ENCODE results near the gene MCEE.
"Not testable (repeated sequence)": the region's sequence is repeated elsewhere in the genome, so short reads cannot be mapped to it uniquely, and the experiment has no call there.

MCEE gene

GRCh38 chr2:71130152-71130904 lies at the start of gene MCEE, which contains the start of gene MPHOSPH10:
Gene MCEE (minus strand): TSS chr2:71130229. CDS start chr2:71130219, 10 bp downstream.
Gene MPHOSPH10 (plus strand): TSS chr2:71130634. CDS start chr2:71130666, 32 bp downstream.
- DNase-seq = peak; percentile 93

DNA sequence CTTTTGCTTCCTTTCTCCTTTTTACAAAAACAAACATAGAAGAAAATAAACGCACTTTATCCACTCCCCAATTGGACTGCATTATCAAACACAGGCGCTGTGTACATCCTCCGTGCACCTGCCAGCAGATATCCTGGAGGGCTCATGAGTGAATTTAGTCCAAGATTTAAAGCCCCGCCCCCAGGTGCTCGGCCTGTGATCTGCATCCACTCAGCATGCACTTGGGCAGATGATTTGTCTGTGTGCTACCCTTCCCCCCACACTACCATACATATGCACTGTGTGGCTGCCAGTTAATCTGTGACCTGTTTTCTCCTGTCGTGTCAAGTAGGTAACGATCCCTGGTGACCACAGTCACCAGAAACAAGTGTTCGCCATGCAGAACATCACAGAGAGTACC lies 48.8 kb upstream of the MCEE start:
- DNase-seq = not testable (repeated sequence)

DNA sequence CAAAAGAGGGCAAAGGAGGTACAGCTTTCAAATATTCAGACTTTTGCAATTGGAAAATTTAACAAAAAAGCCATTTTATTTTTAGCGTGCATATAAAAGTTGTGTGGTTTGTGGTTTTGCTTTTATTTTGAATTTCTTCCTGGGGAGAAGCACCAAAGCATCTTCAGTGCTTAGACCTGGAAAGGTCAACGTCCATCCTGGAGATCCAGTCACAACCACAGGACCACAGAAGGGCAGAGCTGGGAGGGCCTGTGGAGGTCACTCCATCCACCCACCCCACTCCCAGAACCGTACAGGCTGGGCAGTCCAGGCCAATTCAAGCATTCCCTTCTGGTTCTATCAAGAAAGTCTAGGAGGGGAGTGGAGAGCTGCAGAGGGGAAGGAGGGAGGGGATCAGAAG lies 44.2 kb upstream of the MCEE start:
- DNase-seq = no peak

- no peak for DNase-seq
These were observed 43.1 kb upstream of the MCEE start for GRCh38 chr2:71173096-71173495.

DNA sequence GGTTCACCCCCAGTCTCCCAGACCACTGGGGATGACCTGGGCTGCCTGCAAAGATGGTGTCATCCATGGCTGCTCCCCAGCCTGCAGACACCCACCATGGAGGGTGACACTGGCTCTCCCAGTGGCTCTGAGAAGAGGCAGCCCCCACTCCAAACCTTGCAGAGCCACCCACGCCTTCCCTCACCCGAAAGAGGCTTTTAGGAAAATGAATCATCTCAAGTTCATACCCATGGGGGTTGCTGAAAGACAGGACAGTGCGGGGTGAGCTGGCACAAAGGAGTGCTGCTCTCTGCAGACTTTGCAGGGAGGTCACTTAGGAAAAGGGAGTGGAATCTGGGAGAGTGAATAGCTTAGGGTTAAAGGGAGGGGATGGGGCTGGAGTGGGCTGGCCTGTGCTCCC lies 36.8 kb upstream of the MCEE start:
- no peak for DNase-seq

DNA sequence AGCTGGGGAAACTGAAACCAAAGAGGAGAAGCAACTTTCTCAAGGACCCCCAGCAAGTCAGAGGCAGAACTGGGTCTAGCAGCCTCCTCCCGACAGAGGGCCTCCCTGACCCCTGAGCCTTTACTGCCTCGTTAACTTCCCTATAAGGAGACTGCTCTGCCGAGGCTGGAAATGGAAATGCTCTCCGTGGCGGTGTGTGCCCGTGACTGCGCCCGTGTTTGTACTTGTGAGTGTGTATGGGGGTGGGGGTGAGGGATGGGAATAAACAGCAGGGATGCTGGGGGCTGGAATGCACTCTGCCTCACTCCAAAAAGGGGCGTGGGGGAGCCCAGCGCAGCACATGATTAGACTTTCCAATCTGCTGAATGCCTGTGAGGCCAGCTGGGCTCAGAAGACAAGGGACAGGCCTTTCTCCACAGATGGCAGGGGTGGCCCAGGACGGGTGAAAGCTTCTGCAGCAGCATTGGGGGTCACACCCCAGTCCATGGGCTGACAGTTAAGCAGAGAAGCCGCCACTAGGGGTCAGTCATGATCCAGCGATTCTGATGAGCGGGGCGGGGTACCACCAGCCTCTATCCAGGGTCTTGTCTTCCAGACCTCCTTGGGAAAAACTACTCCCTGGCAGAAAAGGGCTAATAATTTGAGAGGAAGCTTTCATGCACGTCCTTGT lies 27.2 kb upstream of the MCEE start:
- DNase-seq = peak; percentile 86

DNA sequence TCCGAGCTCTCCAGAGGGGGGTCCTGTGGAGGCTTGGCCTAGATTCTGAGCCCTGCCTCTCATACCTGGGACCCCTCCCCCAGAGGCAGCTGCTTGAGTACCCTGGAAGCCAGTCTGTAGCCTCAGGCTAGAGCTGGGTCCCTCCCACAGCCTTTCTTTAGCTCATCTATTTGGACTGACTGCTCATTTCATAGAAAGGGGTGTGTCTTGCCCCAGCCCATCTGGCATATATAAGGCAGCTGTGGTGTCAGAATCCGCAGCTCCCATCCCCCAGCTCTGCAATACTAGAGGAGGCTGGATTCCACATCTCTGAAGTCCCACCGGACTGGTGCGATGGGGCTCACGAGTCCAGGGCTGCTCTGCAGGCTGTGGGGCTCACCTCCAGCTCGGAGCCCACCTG lies 26.5 kb upstream of the MCEE start:
- no peak for DNase-seq

DNA sequence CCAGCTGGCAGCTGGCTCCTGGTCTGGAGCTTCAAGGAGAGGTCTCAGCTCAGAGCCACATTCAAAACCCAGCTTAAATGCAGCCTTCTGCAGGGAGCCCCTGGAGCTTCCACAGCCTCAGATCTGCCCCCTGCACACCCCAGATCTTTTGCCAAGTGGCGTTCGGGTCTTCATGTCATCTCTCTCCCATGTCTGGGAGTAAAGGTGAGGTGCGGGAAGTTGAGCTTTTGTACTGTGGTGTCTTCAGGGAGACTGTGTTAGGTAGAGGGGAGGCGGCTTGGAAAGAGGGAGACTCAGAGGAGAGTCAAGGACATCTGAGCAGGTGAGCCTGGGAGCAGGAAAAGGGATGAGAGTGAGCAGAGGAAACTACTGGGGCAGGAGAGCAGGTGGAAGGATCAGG lies 25.8 kb upstream of the MCEE start:
- no peak for DNase-seq

- DNase-seq = no peak
These were observed 24.8 kb upstream of the MCEE start for GRCh38 chr2:71154798-71155197.

- no peak for DNase-seq
These were observed 24.2 kb upstream of the MCEE start for GRCh38 chr2:71154279-71154678.

GRCh38 chr2:71153585-71154224 lies 23.7 kb upstream of the MCEE start:
- DNase-seq = no peak

- no peak for DNase-seq
These were observed 21.6 kb upstream of the MCEE start for GRCh38 chr2:71151620-71152019.

- no peak for DNase-seq
These were observed 20.2 kb upstream of the MCEE start for GRCh38 chr2:71150082-71150816.

GRCh38 chr2:71148506-71149063 lies 18.6 kb upstream of the MCEE start:
- DNase-seq = no peak

GRCh38 chr2:71143782-71144181 lies 13.8 kb upstream of the MCEE start:
- DNase-seq = no peak

DNA sequence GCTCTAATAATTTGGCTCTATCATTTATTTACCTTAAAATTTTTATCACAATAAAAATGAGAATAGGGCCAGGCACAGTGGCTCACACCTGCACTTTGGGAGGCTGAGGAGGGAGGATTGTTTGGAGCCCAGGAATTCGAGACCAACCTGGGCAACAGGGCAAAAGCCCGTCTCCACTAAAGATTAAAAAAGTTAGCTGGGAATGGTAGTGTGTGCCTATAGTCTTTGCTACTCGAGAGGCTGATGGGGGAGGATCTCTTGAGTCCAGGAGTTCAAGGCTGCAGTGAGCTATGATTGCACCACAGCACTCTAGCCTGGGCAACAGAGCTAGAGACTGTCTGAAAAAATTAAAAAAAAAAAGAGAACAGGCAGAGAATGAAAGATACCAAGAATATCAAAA lies 6.1 kb upstream of the MCEE start:
- DNase-seq = no peak

- DNase-seq = no peak
These were observed 3.6 kb upstream of the MCEE start for GRCh38 chr2:71133603-71134002.

DNA sequence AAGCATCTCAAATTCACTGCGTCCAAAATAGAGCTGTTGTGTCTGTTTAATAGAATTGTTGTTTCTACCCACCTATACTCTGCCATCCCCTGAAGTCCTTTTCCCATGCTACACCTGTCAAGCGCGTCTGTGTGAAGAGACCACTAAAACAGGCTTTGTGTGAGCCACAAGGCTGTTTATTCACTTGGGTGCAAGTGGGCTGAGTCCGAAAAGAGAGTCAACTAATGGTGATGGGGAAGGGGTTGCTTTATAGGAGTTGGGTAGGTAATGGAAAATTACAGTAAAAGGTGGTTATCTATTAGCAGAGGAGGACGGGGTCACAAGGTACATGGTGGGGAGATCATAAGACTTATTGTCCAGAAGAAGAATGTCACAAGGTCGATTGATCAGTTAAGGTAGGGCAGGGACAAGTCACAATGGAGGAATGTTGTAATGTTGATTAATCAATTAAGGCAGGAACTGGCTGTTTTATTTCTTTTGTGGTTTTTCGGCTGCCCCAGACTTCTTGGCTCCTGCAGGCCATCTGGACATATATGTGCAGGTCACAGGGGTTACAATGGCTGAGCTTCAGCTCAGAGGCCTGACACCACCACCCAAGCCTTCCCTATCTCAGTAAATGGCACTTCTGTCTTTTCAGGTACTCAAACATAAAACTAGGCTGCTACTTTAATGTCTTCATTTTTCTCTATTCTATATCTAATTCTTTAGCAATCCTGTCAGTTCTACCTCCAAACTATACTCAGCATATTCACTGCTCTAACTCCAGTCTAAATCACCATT lies 1.5 kb upstream of the MCEE start:
- not testable (repeated sequence) for DNase-seq

DNA sequence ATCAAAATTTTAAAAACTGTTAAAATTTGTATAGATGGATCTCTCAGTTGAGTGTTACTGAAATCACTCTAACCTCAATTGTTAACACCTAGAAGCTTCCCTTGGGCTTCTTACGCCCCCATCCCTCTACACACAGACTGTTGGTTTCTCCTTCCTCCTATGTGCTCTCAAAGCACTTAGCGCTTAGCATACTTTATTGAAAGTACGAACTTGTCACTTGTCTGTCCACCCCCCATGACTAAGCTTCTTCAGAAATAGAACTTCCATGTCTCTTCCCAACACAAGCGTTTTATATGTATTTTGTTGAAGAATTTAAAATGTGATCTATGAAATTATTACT lies 846 bp upstream of the MCEE start:
- DNase-seq = no peak

- DNase-seq = no peak
These were observed 202 bp downstream of the MCEE start for GRCh38 chr2:71129902-71130151.

DNA sequence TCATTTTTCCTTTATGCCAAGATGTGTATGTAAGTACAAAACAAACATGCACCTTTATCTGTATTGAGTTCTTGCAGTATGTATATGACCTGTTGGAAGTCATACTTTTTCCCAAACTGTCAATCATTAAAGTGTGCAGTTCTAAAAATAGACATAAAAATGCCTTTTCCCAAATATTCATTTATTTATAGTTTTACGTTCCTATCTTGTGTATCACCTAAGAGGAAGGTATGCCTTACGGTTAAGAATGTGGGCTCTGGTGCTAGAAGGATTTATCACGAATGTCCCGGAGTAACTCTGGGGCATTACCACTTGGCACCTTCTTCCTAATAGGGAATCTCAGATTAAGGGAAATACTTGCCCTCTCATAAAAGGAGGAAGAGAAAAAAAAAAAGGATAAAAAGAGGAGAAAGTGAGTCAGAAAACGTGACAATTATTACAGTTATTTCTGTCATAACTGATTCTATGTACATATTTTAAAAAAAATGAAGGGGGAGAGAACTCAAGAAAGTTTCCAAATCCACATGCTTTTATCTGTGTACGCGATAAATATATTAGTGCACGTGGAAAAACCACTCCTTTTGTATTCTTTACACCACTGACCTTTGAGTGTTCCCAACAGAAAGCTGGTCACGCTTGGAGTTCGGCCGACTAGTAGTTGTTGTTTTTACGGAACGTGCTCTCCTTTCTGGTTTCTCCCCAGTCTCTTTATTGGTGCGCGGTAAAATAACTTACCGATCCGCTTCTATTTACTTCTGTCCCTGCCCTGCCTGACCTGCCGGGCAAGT lies 721 bp downstream of the MCEE start:
- no peak for DNase-seq

- no peak for DNase-seq
These were observed 3.1 kb downstream of the MCEE start for GRCh38 chr2:71126957-71127356.

Measured in activated CD8-positive, alpha-beta memory T cell treated with anti-CD3 and anti-CD28 coated beads, Interleukin-2, amount 50 U/mL, for 48 hours (primary cell).